B cell (primary cell): ENCODE results near the gene DKK3. TPM values are rescaled to one million over a fixed set of nuclear protein-coding genes. Genes with fewer than 3 reads are reported as not detected.

Experiments used
- ATAC-seq: fragments of 200-7000 bp; cut with Tn5 transposase; one replicate; pipeline ENCODE4 v1.10.0; 2021; ENCODE audit warnings: low read depth, mild to moderate bottlenecking, moderate number of reproducible peaks, moderate library complexity
- CTCF ChIA-PET: fragments of 350-600 bp; sonication (Branson Sonifier 250); formaldehyde crosslinking; loops from one replicate; lab custom pipeline; 2021; ENCODE audit warnings: antibody characterized with exemption, inconsistent platforms; lab: Charles Lee
- POLR2A ChIA-PET: fragments of 350-600 bp; sonication (Branson Sonifier 250); formaldehyde crosslinking; loops from one replicate; lab custom pipeline; 2021; ENCODE audit warnings: antibody characterized with exemption; lab: Charles Lee
- DNase-seq: peaks from one replicate; pipeline ENCODE4 v3.0.0; 2013
- H2AFZ ChIP-seq: 2 replicates; pipeline ENCODE4 v1.6.1; 2012; ENCODE audit warnings: mild to moderate bottlenecking, low read depth, low read length; ENCODE audit not compliant: insufficient read depth, poor library complexity, severe bottlenecking
- H3K27ac ChIP-seq, 2 donors: 1 replicate in 1 of 2; 2 replicates in 1 of 2; pipeline ENCODE4 v1.5.1; 2012 to 2013; ENCODE audit warnings: low read length in 2 of 2, mild to moderate bottlenecking in 2 of 2, moderate library complexity in 1 of 2
- H3K27me3 ChIP-seq, 4 experiments: fragments of 200-600 bp in 1 of 4; sonication (generic) in 1 of 4; replicated peaks in 1 of 4; 1 replicate in 2 of 4; 2 replicates in 2 of 4; pipeline versions ENCODE4 v1.6.1 to v1.7.0; 2013 to 2016; ENCODE audit warnings: low read length in 3 of 4, mild to moderate bottlenecking in 2 of 4, mixed read lengths in 1 of 4, moderate library complexity in 1 of 4; ENCODE audit not compliant: insufficient read depth in 4 of 4, control insufficient read depth in 3 of 4; ENCODE audit errors: control extremely low read depth in 1 of 4
- H3K36me3 ChIP-seq, 2 experiments: replicated peaks in 1 of 2; 1 replicate in 1 of 2; 2 replicates in 1 of 2; pipeline versions ENCODE4 v1.6.1 to v1.7.1; 2013; ENCODE audit warnings: low read length in 1 of 2; ENCODE audit not compliant: insufficient read depth in 2 of 2, control insufficient read depth in 1 of 2; ENCODE audit errors: control extremely low read depth in 1 of 2, extremely low read depth in 1 of 2
- H3K4me1 ChIP-seq, 2 donors: fragments of 200-600 bp in 1 of 2; sonication (generic) in 1 of 2; 1 replicate in 1 of 2; 2 replicates in 1 of 2; pipeline versions ENCODE4 v1.5.1 to v1.6.1; 2013 to 2017; ENCODE audit warnings: low read length in 2 of 2; ENCODE audit not compliant: control insufficient read depth in 2 of 2, insufficient read depth in 2 of 2
- H3K4me2 ChIP-seq: replicated peaks from 2 replicates; pipeline ENCODE3; 2012; ENCODE audit warnings: mild to moderate bottlenecking, low read depth, low read length; ENCODE audit not compliant: poor library complexity, severe bottlenecking
- H3K4me3 ChIP-seq, 5 experiments: fragments of 200-600 bp in 1 of 5; sonication (generic) in 1 of 5; 1 replicate in 3 of 5; 2 replicates in 2 of 5; pipeline versions ENCODE4 v1.5.1 to v1.7.0; 2011 to 2016; ENCODE audit warnings: low read length in 4 of 5, mild to moderate bottlenecking in 4 of 5, low read depth in 2 of 5, control low read depth in 1 of 5, moderate library complexity in 1 of 5; ENCODE audit not compliant: insufficient read depth in 1 of 5; ENCODE audit errors: control extremely low read depth in 1 of 5, extremely low read depth in 1 of 5
- H3K79me2 ChIP-seq: fragments of 200-600 bp; sonication (generic); one replicate; pipeline ENCODE4 v1.6.0; 2016; ENCODE audit warnings: low read length; ENCODE audit not compliant: control insufficient read depth, insufficient read depth
- H3K9ac ChIP-seq: fragments of 200-600 bp; sonication (generic); 2 replicates; pipeline ENCODE4 v1.6.1; 2017; ENCODE audit warnings: mild to moderate bottlenecking, low read length, moderate library complexity
- H3K9me3 ChIP-seq, 3 donors: one replicate each; pipeline versions ENCODE4 v1.6.1 to v1.7.1; 2013; ENCODE audit warnings: low read length in 2 of 3; ENCODE audit not compliant: control insufficient read depth in 2 of 3, insufficient read depth in 1 of 3; ENCODE audit errors: control extremely low read depth in 1 of 3
- H4K20me1 ChIP-seq: 2 replicates; pipeline ENCODE4 v1.6.0; 2012; ENCODE audit warnings: mild to moderate bottlenecking, low read length; ENCODE audit not compliant: insufficient read depth, control insufficient read depth, poor library complexity, severe bottlenecking
- H3K27ac Mint-ChIP-seq: one replicate; pipeline ENCODE4 v1.8.0; 2021; ENCODE audit warnings: mixed read lengths
- H3K27me3 Mint-ChIP-seq: one replicate; pipeline ENCODE4 v1.8.0; 2021; ENCODE audit warnings: mixed read lengths
- H3K4me1 Mint-ChIP-seq: one replicate; pipeline ENCODE4 v1.8.0; 2021; ENCODE audit warnings: mixed read lengths
- H3K4me3 Mint-ChIP-seq: one replicate; pipeline ENCODE4 v1.8.0; 2021; ENCODE audit warnings: mixed read lengths
- H3K9me3 Mint-ChIP-seq: one replicate; pipeline ENCODE4 v1.8.0; 2022; ENCODE audit warnings: mixed read lengths; ENCODE audit not compliant: insufficient read depth
- CTCF ChIP-seq: fragments of 200-600 bp; IDR thresholded peaks from one replicate; pipeline ENCODE4 v1.8.0; 2022; ENCODE audit warnings: antibody characterized with exemption, mild to moderate bottlenecking
- EZH2 ChIP-seq: IDR thresholded peaks from 2 replicates; pipeline ENCODE4 v1.6.1; 2012; ENCODE audit warnings: borderline replicate concordance, low read depth, mild to moderate bottlenecking, moderate library complexity, low read length; ENCODE audit not compliant: insufficient read depth, poor library complexity, severe bottlenecking
- WGBS: methylation state at CpG from one replicate; pipeline ENCODE4 v1.1.5; 2013; ENCODE audit warnings: missing lambda C conversion rate; ENCODE audit not compliant: insufficient coverage; 5-methylcytosine and 5-hydroxymethylcytosine counted together
- intact Hi-C: fragments of 100-400 bp; cut with micrococcal nuclease; formaldehyde crosslinking; loops from one replicate; pipeline ENCODE4 v1.10.0; 2022
- polyA plus RNA-seq: library from polyadenylated mRNA; depleted of rRNA; stranded (reverse); fragments of >200 nt; gene quantifications from 2 replicates; pipeline ENCODE4 v1.2.3, GENCODE V29; 2012
- total RNA-seq, 2 donors: library from RNA; stranded (reverse); fragments of 120-200 nt in 1 of 2; gene quantifications; 1 replicate in 1 of 2; 2 replicates in 1 of 2; pipeline versions ENCODE4 v1.2.3 to v1.2.4, GENCODE V29; 2013 to 2022

Gene DKK3
- total and polyA plus RNA-seq, 2 donors (not counting 1 experiment from before 2014, with no cell fraction given) = 0.33 TPM; not detected in 1

- CTCF ChIA-PET = interaction anchor here (0.7 kb wide), 1 partner anchor 9 kb away, joined by 3 read pairs; no protein-coding TSS in a partner anchor
- H3K36me3 ChIP-seq = peaks cover 16 to 36% of the 10 kb centered on the region in 2 experiments
- ATAC-seq = no peak
Observed at GRCh38 chr11:11944444-11944843, 64.0 kb downstream of the DKK3 start.

GRCh38 chr11:11942668-11943067, 65.8 kb downstream of the DKK3 start:
- no peak for ATAC-seq
- no peaks in the 10 kb centered on the region for H3K4me1 ChIP-seq
- no peaks in the 10 kb centered on the region for H4K20me1 ChIP-seq
- intact Hi-C loops = loop anchor here (5.0 kb wide), 1 partner anchor 45 kb away; no protein-coding TSS in a partner anchor
- no peak overlapping the region for H3K4me2 ChIP-seq
- DNase-seq = no peak
- H3K9me3 Mint-ChIP-seq = no peaks in the 10 kb centered on the region
- no peaks in the 10 kb centered on the region for H3K79me2 ChIP-seq
- peaks cover 19 to 51% of the 10 kb centered on the region in 2 experiments for H3K36me3 ChIP-seq
- no peaks in the 10 kb centered on the region for H3K9me3 ChIP-seq
- POLR2A ChIA-PET = no interaction called here
- CTCF ChIA-PET = no interaction called here
- no peak overlapping the region for H3K9ac ChIP-seq
- H2AFZ ChIP-seq = no peak overlapping the region
- no peak overlapping the region for H3K4me3 ChIP-seq
- H3K27ac ChIP-seq = no peak overlapping the region
- H3K27me3 Mint-ChIP-seq = no peaks in the 10 kb centered on the region
- TF ChIP-seq EZH2 (no peak), CTCF (no peak)
- H3K27me3 ChIP-seq = no peaks in the 10 kb centered on the region
- 100% methylated on average over 3 of the region's 3 CpGs for WGBS
- H3K27ac Mint-ChIP-seq = no peak overlapping the region
- no peaks in the 10 kb centered on the region for H3K4me1 Mint-ChIP-seq
- no peak overlapping the region for H3K4me3 Mint-ChIP-seq

More at GRCh38 chr11:11944444-11944843, 64.0 kb downstream of the DKK3 start:
- Histone ChIP-seq H3K9me3 (no peaks in the 10 kb centered on the region), H3K4me1 (no peaks in the 10 kb centered on the region), H3K27ac (no peak overlapping the region), H2AFZ (no peak overlapping the region), H3K4me3 (no peak overlapping the region), H3K9ac (no peak overlapping the region), H4K20me1 (no peaks in the 10 kb centered on the region), H3K4me2 (no peak overlapping the region), H3K27me3 (no peaks in the 10 kb centered on the region), H3K79me2 (no peaks in the 10 kb centered on the region)
- H3K9me3 Mint-ChIP-seq = no peaks in the 10 kb centered on the region
- TF ChIP-seq EZH2 = no peak
- TF ChIP-seq CTCF = no peak
- no peaks in the 10 kb centered on the region for H3K27me3 Mint-ChIP-seq
- H3K4me1 Mint-ChIP-seq = no peaks in the 10 kb centered on the region
- intact Hi-C loops = loop anchor here (5.0 kb wide), 1 partner anchor 47 kb away; no protein-coding TSS in a partner anchor
- POLR2A ChIA-PET = no interaction called here
- DNase-seq = no peak
- no peak overlapping the region for H3K27ac Mint-ChIP-seq
- no peak overlapping the region for H3K4me3 Mint-ChIP-seq
- WGBS = no CpG with 5 or more reads among the region's 5 CpGs
